Measurements from ENCODE around the gene KIRREL3. TPM values are rescaled to one million over a fixed set of nuclear protein-coding genes. Genes with fewer than 3 reads are reported as not detected.

Gene KIRREL3
- total and polyA plus RNA-seq, 2 of the 8 experiments (the other 6 are each of a cell fraction or from before 2014, with no cell fraction given): 0.29 to 0.32 TPM

DNA sequence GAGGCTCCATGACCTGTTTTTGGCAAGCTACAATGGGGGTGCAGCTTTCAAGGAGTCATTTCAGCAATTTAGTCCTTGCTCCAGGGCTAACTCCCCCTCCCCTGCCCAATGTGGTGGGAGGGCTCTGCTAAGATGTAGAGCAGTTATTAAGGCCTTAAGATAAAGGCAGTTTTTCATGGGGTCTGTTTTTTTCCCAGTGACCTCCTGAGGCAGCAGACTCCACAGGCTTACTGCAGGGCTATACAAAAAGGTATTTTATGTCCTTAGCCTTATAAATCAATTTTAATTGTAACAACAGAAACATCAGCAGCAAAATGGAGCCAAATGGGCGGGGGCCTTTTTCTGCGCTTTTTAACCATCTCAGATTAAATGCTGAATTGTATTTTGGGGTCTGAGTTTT lies 192.3 kb downstream of the KIRREL3 start:
- no peak overlapping the region for H3K56ac ChIP-seq (replicated peaks; ENCODE audit: insufficient read length, low read depth, low read length)
- H3K4me2 ChIP-seq (ENCODE audit: insufficient read depth in 1 of 2, low read depth in 2 of 2, low read length in 2 of 2): no peak overlapping the region
- FAIRE-seq: no peak
- 43% methylated on average over 2 of the region's 2 CpGs; no CpG with 5 or more reads in 1 of the 2 experiments for WGBS, 2 experiments (ENCODE audit: extremely low coverage in 1 of 2, insufficient coverage in 1 of 2, insufficient read length in 1 of 2, insufficient replicate concordance in 2 of 2, low coverage in 1 of 2, low lambda C conversion rate in 2 of 2, missing lambda C conversion rate in 1 of 2)
- ChIA-PET POLR2A (ENCODE audit: partially characterized antibody) (interaction anchor here (0.8 kb wide), 1 partner anchor 13 kb away, joined by 3 read pairs; no protein-coding TSS in a partner anchor), CTCF (ENCODE audit: partially characterized antibody) (no interaction called here)
- no peak overlapping the region for H3K27ac ChIP-seq (ENCODE audit: low read depth, low read length)
- H2BK15ac ChIP-seq (ENCODE audit: low read length): no peak overlapping the region
- no peaks in the 10 kb centered on the region for H3K36me3 ChIP-seq (ENCODE audit: control insufficient read depth in 2 of 4, insufficient read depth in 4 of 4, low read length in 3 of 4)
- no peaks in the 10 kb centered on the region for H3K4me1 ChIP-seq (replicated peaks in 1 of 4; ENCODE audit: control insufficient read depth in 3 of 4, insufficient read depth in 4 of 4, low read length in 3 of 4)
- no peak overlapping the region for H4K8ac ChIP-seq (ENCODE audit: extremely low read depth, insufficient read depth, low read length)
- H3K9me3 ChIP-seq (ENCODE audit: insufficient read depth in 2 of 2, low read depth in 1 of 2, low read length in 1 of 2): no peaks in the 10 kb centered on the region
- no peak overlapping the region for H2AFZ ChIP-seq (ENCODE audit: low read length)
- H3K14ac ChIP-seq (ENCODE audit: insufficient read length): no peak overlapping the region
- no peaks in the 10 kb centered on the region for H3K79me1 ChIP-seq (ENCODE audit: low read depth, low read length)
- H3K18ac ChIP-seq (ENCODE audit: extremely low read depth, low read length): no peak overlapping the region
- no peak overlapping the region for H4K91ac ChIP-seq (replicated peaks; ENCODE audit: insufficient read length, low read length)
- no peak overlapping the region for H2BK20ac ChIP-seq (ENCODE audit: low read length)
- no peak overlapping the region for H3K4me3 ChIP-seq (ENCODE audit: extremely low read depth in 1 of 4, insufficient read depth in 2 of 4, low read depth in 3 of 4, low read length in 4 of 4)
- H3K23ac ChIP-seq (ENCODE audit: insufficient read length): no peak overlapping the region
- no peak overlapping the region for H2BK12ac ChIP-seq (ENCODE audit: low read depth, low read length)
- H2BK120ac ChIP-seq (replicated peaks; ENCODE audit: low read depth, low read length): no peak overlapping the region
- no peaks in the 10 kb centered on the region for H3K23me2 ChIP-seq (ENCODE audit: low read depth, low read length)
- no peak overlapping the region for H2BK5ac ChIP-seq (ENCODE audit: low read depth, low read length)
- H4K20me1 ChIP-seq (replicated peaks in 1 of 2; ENCODE audit: control insufficient read depth in 1 of 2, insufficient read depth in 2 of 2, low read length in 2 of 2): no peaks in the 10 kb centered on the region
- no peak overlapping the region for H2AK5ac ChIP-seq (ENCODE audit: low read depth, low read length)
- no peaks in the 10 kb centered on the region for H3K79me2 ChIP-seq (ENCODE audit: control insufficient read depth in 1 of 2, insufficient read depth in 2 of 2, low read length in 2 of 2)
- H4K5ac ChIP-seq (ENCODE audit: insufficient read length, low read depth, low read length): no peak overlapping the region
- no peak for TF ChIP-seq TAF7 (optimal IDR thresholded peaks at IDR 0.05; ENCODE audit: borderline replicate concordance, low read depth, low read length)
- no peak for TF ChIP-seq ASH2L (IDR thresholded peaks at IDR 0.05; ENCODE audit: low read length)
- no peak for TF ChIP-seq CHD2 (IDR thresholded peaks at IDR 0.05; ENCODE audit: low read length)
- no peak for DNase-seq (ENCODE audit: low read depth in 1 of 2, low spot score in 2 of 2)
- H3K4ac ChIP-seq (replicated peaks; ENCODE audit: insufficient read length, low read depth, low read length): no peak overlapping the region
- no peak overlapping the region for H3K9ac ChIP-seq (replicated peaks in 1 of 4; ENCODE audit: extremely low read depth in 1 of 4, low read depth in 3 of 4, low read length in 3 of 4)
- no peaks in the 10 kb centered on the region for H3K27me3 ChIP-seq (replicated peaks in 1 of 4; ENCODE audit: control insufficient read depth in 3 of 4, extremely low read depth in 1 of 4, insufficient read depth in 3 of 4, low read length in 3 of 4)

All from H1 (cell line).